Stimulated activated naive B cell treated with anti-CD40 and anti-IgM and Interleukin-4, amounts not matched to agents 10 μg/mL and 1 μg/mL and 100 μg/mL, for 72 hours (primary cell): ENCODE results near the gene KIF14.
"Not testable (repeated sequence)": the region's sequence is repeated elsewhere in the genome, so short reads cannot be mapped to it uniquely, and the experiment has no call there.

Source experiments
- ATAC-seq, 2 donors: fragments of 150-1000 bp; cut with Tn5 transposase; replicated peaks; 2 replicates each; pipeline ENCODE4 v1.10.0; 2021; ENCODE audit warnings: moderate library complexity in 1 of 2
- DNase-seq: peaks from one replicate; pipeline ENCODE4 v3.0.0; 2021
- H3K27ac Mint-ChIP-seq: one replicate; pipeline ENCODE4 v1.8.0; 2022; ENCODE audit warnings: mild to moderate bottlenecking, mixed read lengths
- H3K27me3 Mint-ChIP-seq, 2 donors: one replicate each; pipeline ENCODE4 v1.8.0; 2022; ENCODE audit warnings: mixed read lengths in 2 of 2
- H3K36me3 Mint-ChIP-seq, 2 donors: one replicate each; pipeline ENCODE4 v1.8.0; 2022; ENCODE audit warnings: mixed read lengths in 2 of 2, mild to moderate bottlenecking in 1 of 2
- H3K4me1 Mint-ChIP-seq, 2 donors: one replicate each; pipeline ENCODE4 v1.8.0; 2022; ENCODE audit warnings: mixed read lengths in 2 of 2, mild to moderate bottlenecking in 1 of 2
- H3K4me3 Mint-ChIP-seq, 2 donors: one replicate each; pipeline ENCODE4 v1.8.0; 2022; ENCODE audit warnings: mild to moderate bottlenecking in 2 of 2, mixed read lengths in 2 of 2, moderate library complexity in 1 of 2
- H3K9me3 Mint-ChIP-seq, 2 donors: one replicate each; pipeline ENCODE4 v1.8.0; 2022; ENCODE audit warnings: mixed read lengths in 2 of 2, mild to moderate bottlenecking in 1 of 2

KIF14 gene

DNA sequence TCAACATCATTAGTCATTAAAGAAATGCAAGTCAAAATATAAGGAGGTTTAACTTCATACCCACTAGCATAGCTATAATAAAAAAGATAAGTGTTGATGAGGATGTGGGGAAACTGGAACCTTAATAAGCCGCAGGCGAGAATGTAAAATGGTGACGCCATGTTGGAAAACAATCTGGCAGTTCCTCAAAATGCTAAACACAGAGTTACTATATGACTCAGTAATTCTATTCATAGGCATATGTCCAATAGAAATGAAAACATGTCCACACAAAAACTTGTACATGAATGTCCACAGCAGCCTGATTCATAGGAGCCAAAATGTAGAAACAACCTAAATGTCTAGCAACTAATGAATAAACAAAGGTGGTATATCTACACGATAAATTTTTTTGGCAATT lies 26.0 kb upstream of the KIF14 start:
- Mint-ChIP-seq H3K27me3 (no peaks in the 10 kb centered on the region), H3K9me3 (no peaks in the 10 kb centered on the region), H3K4me1 (peaks cover 0 to 2% of the 10 kb centered on the region in 2 donors), H3K27ac (no peak overlapping the region), H3K4me3 (no peak overlapping the region), H3K36me3 (peaks cover 11 to 23% of the 10 kb centered on the region in 2 donors)
- ATAC-seq (no peak), DNase-seq (no peak)

DNA sequence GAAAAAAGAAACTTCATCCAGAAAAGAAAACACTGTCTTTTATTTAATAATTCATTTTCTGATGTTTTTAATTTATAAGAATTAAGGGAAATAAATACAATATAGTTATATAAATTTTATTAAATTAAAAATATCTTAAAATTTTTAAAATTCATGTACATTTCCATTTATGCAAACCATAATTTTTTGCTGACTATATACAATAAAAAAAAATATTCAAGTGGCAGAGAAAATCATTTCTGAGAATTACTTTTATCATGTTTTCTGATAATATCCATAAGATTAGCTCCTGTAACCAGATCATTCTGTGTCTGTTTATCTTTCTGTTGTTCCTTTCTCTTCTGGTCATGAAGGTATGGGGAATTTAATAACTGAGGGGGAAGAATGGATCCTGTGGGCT lies 23.5 kb upstream of the KIF14 start:
- H3K4me3 Mint-ChIP-seq, result no peak overlapping the region
- H3K9me3 Mint-ChIP-seq, result no peaks in the 10 kb centered on the region
- no peak overlapping the region for H3K27ac Mint-ChIP-seq
- H3K27me3 Mint-ChIP-seq, result no peaks in the 10 kb centered on the region
- H3K4me1 Mint-ChIP-seq, result peaks cover 6 to 10% of the 10 kb centered on the region in 2 donors
- ATAC-seq, result no peak
- DNase-seq, result no peak
- peaks cover 11 to 19% of the 10 kb centered on the region in 2 donors for H3K36me3 Mint-ChIP-seq

DNA sequence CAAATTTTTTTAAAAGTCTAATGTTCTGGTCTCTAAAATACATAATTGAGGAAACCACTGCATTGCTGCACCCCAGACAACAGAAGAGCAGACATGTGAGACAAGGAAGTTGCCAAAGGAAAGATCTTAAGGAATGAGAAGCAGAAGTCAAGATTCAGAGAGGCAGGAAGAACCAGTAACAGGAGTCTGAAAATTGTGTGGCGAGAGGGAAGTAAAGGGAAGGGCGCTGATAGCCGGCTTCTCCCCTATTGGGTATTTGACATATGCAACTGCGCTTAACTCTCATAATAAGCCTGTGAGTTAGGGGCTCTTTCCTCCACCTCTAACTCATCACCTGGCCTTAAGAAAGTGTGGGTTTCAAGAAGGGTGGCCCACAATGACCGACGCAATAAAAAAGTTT lies 21.9 kb upstream of the KIF14 start:
- DNase-seq (no peak), ATAC-seq (no peak)
- no peaks in the 10 kb centered on the region for H3K9me3 Mint-ChIP-seq
- H3K4me1 Mint-ChIP-seq, result peaks cover 6 to 10% of the 10 kb centered on the region in 2 donors
- H3K36me3 Mint-ChIP-seq, result peaks cover 11 to 24% of the 10 kb centered on the region in 2 donors
- no peak overlapping the region for H3K27ac Mint-ChIP-seq
- H3K27me3 Mint-ChIP-seq, result no peaks in the 10 kb centered on the region
- H3K4me3 Mint-ChIP-seq, result no peak overlapping the region

DNA sequence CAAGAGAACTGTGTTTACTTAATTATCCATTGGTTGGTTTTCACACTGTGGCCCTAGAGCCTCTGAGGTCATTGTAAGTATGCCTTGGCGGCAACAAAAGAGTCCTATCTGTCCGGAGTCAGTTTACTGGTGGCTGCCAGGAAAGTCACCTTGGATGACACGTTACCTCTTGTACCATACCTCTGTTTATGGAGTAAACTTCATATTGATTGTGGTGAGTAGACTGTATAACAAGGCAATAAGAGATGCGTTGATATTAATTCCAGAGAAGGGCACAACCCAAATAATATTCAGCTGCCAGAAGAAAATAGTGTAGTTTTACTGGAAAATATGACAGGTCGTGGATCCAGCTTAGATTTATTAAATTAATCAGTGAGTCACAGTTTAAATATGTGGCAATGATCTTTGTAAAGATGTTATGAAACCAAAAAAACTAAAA lies 20.4 kb upstream of the KIF14 start:
- H3K4me3 Mint-ChIP-seq, result no peak overlapping the region
- H3K4me1 Mint-ChIP-seq, result peaks cover 4 to 10% of the 10 kb centered on the region in 2 donors
- ATAC-seq, result no peak
- no peak overlapping the region for H3K27ac Mint-ChIP-seq
- no peaks in the 10 kb centered on the region for H3K27me3 Mint-ChIP-seq
- H3K9me3 Mint-ChIP-seq, result no peaks in the 10 kb centered on the region
- no peak for DNase-seq
- H3K36me3 Mint-ChIP-seq, result peaks cover 3 to 11% of the 10 kb centered on the region in 2 donors

DNA sequence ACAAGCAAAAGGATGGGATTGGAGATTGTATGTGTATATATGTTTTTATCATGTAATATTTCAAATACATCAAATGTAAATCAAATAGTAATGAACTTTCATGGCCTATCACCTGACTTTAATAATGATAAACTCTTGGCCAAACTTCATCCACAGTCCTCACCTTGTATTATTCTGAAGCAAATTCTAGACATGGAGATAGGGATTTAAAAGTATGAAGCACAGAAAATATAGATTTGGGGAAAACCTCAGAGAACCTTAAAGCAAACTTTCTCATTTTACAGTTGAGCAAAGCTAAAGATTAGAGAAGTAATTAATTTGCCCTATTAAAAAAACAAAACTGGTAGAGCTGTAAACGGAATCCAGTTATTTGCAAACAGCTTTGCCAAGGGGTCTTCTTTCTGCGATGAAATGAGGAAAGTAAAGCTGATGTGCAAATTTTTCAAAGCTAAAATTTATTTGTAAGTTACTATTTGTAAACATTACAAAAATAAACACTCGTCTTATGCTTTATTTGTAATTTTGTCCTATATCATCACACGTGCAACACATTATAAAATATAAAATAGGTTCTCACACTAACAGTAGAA lies 19.9 kb upstream of the KIF14 start:
- no peaks in the 10 kb centered on the region for H3K9me3 Mint-ChIP-seq
- H3K27me3 Mint-ChIP-seq, result no peaks in the 10 kb centered on the region
- DNase-seq, result no peak
- no peak for ATAC-seq
- H3K36me3 Mint-ChIP-seq, result peaks cover 2 to 10% of the 10 kb centered on the region in 2 donors
- peaks cover 4 to 10% of the 10 kb centered on the region in 2 donors for H3K4me1 Mint-ChIP-seq
- no peak overlapping the region for H3K27ac Mint-ChIP-seq
- H3K4me3 Mint-ChIP-seq, result peak overlapping the region in 1 of 2 donors; percentile 26

DNA sequence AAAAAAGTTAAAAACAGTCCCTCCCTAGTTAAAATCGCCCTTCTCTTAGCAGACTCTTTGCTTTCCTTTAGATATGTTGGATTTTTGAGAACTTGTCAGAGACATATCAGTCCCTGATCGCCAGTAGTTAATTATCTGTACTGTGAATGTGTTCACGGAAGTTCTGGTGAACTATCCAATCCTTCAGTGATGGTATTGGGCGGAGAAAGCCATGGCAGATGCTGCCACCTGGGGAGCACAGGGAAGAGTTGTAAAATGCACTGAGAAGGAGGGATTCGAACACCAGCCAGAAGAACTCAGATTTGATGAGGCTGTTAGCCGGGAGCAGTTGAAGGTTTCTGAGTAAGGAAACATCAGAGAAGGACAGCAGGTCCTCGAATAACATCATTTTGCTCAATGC lies 17.5 kb upstream of the KIF14 start:
- ATAC-seq (no peak), DNase-seq (no peak)
- no peaks in the 10 kb centered on the region for H3K9me3 Mint-ChIP-seq
- H3K4me1 Mint-ChIP-seq, result peaks cover 4 to 10% of the 10 kb centered on the region in 2 donors
- peaks cover 2 to 7% of the 10 kb centered on the region in 2 donors for H3K36me3 Mint-ChIP-seq
- no peak overlapping the region for H3K27ac Mint-ChIP-seq
- no peak overlapping the region for H3K4me3 Mint-ChIP-seq
- H3K27me3 Mint-ChIP-seq, result no peaks in the 10 kb centered on the region

DNA sequence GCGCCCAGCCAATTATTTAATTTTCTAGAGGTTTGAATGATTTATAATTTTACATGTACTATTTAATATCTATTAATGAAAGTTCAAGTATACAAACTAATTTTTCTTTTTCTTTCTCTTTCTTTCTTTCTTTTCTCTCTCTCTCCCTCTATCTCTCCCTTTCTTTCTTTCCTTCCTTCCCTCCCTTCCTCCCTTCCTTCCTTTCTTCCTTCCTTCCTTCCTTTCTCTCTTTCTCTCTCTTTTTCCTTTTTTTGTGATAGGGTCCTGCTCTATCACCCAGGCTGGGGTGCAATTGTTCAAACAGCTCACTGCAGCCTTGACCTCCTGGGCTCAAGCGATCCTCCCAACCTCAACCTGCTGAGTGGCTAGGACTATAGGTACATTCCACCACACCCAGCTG lies 16.1 kb upstream of the KIF14 start:
- Mint-ChIP-seq H3K4me3 (no peak overlapping the region), H3K27ac (no peak overlapping the region), H3K4me1 (peaks cover 4 to 10% of the 10 kb centered on the region in 2 donors), H3K9me3 (no peaks in the 10 kb centered on the region), H3K36me3 (peaks cover 2 to 7% of the 10 kb centered on the region in 2 donors), H3K27me3 (no peaks in the 10 kb centered on the region)
- DNase-seq (no peak), ATAC-seq (no peak)

DNA sequence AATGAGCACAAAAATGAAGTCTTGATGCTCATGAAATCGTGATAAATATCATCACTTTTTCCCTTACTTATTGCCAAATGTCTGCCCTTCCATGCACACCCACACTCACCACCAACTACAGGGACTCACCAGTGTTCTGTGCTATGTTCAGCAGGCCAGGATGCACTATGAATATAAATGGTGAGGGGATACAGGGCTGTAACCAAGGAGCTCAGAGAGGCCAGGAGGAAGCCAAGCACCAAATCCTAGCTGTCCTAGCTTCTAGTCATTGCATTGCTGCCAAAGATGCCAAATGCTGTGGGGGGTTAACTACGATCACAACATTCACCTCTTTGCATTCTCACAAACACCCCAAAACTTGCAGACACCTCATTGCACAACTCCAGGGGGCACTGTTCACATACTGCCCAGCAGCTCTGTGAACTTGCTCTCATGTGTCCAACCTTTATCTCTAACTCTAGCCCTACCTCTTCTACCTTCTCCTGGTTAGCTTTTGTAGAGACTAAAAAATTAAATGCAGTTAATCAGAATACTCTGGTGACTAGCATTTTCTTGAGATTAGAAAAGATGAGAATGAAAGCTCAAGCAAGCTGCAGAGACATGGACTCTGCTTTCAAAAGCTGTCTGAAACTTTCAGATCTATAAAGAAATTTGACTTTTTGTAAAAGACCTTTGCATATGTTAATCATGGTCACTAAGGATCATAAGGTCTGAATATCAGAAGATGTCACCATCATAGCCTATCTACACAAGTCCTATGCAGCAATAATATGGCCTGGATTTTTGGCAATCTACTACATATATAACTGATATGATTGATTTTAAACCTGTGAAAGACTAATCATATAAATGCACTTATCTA lies 13.9 kb upstream of the KIF14 start:
- Mint-ChIP-seq H3K4me3 (no peak overlapping the region), H3K4me1 (peaks cover 1 to 2% of the 10 kb centered on the region in 2 donors), H3K36me3 (peaks cover 2 to 7% of the 10 kb centered on the region in 2 donors), H3K27ac (no peak overlapping the region), H3K27me3 (peaks cover 0 to 2% of the 10 kb centered on the region in 2 donors), H3K9me3 (no peaks in the 10 kb centered on the region)
- DNase-seq, result no peak
- ATAC-seq, result no peak

DNA sequence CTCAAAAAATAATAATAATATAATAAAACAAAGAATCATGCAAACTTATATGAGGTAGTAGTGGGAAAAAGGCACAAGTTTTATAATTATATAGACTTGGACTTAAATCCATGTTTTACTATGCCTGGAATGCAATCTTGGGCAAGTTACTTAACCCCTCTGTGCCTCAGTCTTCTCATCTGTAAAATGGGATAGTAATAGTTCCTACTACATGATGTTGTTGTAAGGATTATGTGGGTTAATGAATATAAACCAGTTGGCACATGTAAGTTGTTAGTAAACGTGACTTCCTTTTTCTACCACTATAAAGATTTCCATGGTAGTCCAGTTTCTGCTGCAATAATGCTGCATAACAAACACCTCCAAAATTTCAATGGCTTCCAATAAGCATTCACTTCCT lies 10.8 kb upstream of the KIF14 start:
- Mint-ChIP-seq H3K36me3 (no peaks in the 10 kb centered on the region), H3K4me1 (peaks cover 21 to 22% of the 10 kb centered on the region in 2 donors), H3K27me3 (peaks cover 0 to 4% of the 10 kb centered on the region in 2 donors), H3K9me3 (no peaks in the 10 kb centered on the region), H3K27ac (no peak overlapping the region), H3K4me3 (no peak overlapping the region)
- no peak for DNase-seq
- ATAC-seq, result no peak

DNA sequence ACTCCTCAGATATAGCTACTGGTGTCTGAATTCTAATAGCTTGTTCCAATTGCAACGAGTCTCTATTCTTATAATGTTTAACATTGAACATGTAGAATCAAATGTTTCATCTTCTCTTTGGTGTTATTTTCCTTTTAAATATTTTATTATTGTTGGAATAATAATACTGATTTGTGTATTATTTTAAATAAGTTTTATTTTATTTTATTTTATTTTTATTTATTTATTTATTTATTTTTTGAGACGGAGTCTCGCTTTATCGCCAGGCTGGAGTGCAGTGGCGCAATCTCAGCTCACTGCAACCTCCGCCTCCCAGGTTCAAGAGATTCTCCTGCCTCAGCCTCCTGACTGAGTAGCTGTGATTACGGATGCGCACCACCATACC lies 10.0 kb upstream of the KIF14 start:
- not testable (repeated sequence) for H3K4me3 Mint-ChIP-seq, H3K27ac Mint-ChIP-seq, ATAC-seq, DNase-seq, H3K36me3 Mint-ChIP-seq, H3K27me3 Mint-ChIP-seq, H3K9me3 Mint-ChIP-seq
- H3K4me1 Mint-ChIP-seq, result peaks cover 21 to 22% of the 10 kb centered on the region in 2 donors

DNA sequence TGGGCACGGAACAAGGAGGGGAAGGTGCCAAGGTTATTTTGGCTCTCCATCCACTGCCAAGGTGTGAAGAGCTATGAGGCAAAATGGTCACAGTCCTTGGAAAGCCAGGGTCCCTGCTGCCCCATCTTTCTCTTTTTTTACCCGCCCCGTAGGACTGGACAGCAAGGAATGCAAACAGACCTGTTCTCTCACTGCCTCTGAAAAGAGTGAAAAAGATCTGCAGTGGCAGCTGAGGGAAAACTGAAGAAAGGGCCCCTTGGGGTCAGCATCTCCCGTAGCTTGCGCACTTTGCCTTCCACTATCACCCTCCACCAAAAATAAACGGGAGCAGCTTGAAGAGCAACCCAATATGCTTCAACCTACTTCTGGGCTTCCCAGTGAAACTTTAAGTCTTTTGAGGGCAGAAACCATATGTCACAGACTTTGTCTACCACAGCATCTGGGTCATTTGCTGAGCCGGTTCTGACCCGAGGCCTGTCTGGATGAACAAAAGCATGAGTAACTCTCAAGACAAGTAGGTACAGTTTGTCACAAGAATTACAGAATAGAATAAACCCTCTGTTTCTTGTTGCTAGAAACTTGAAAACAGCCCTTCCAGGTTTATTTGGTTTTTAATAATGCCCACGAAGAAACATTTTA lies 9.4 kb upstream of the KIF14 start:
- H3K9me3 Mint-ChIP-seq, result no peaks in the 10 kb centered on the region
- peaks cover 0 to 4% of the 10 kb centered on the region in 2 donors for H3K27me3 Mint-ChIP-seq
- no peak overlapping the region for H3K27ac Mint-ChIP-seq
- no peaks in the 10 kb centered on the region for H3K36me3 Mint-ChIP-seq
- H3K4me1 Mint-ChIP-seq, result peaks cover 21 to 22% of the 10 kb centered on the region in 2 donors
- no peak overlapping the region for H3K4me3 Mint-ChIP-seq
- ATAC-seq, result no peak
- DNase-seq, result no peak

DNA sequence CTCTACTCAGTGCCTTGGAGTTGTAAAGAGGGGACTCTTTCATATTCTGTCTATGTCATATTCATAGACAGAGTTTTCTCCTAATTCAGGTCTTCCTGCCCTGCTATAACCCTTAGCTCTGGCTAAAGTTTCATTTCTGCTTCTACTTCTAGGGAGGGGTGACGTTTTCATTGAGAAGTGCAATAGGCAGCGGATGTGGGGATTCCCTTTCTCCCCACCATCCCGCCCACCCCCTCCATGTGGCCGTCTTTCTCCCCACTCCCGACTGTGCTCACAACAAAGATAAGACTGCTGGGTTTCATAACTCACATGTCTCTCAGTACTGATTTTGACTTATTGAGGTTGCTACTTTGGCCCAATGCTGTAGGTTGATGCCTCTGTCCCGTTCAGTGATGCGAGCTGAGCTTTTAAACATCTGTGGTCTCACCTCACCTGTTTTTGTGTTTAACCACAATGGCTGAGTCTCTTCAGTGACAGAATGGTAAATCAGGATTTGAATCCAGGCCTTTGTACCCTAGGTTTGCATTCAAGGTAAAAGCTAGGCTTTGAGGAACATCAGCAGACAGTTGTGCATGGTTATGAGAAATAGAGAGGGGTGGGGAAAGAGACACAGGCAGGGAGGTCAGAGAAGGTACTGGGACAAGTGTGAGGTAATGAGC lies 7.8 kb upstream of the KIF14 start:
- H3K4me1 Mint-ChIP-seq, result peaks cover 21 to 22% of the 10 kb centered on the region in 2 donors
- ATAC-seq (peak; percentile 86 to 88), DNase-seq (peak; percentile 50)
- H3K9me3 Mint-ChIP-seq, result no peaks in the 10 kb centered on the region
- peak overlapping the region; percentile 72 for H3K27ac Mint-ChIP-seq
- peak overlapping the region; percentile 21 to 65 for H3K4me3 Mint-ChIP-seq
- peaks cover 0 to 4% of the 10 kb centered on the region in 2 donors for H3K27me3 Mint-ChIP-seq
- H3K36me3 Mint-ChIP-seq, result no peaks in the 10 kb centered on the region

DNA sequence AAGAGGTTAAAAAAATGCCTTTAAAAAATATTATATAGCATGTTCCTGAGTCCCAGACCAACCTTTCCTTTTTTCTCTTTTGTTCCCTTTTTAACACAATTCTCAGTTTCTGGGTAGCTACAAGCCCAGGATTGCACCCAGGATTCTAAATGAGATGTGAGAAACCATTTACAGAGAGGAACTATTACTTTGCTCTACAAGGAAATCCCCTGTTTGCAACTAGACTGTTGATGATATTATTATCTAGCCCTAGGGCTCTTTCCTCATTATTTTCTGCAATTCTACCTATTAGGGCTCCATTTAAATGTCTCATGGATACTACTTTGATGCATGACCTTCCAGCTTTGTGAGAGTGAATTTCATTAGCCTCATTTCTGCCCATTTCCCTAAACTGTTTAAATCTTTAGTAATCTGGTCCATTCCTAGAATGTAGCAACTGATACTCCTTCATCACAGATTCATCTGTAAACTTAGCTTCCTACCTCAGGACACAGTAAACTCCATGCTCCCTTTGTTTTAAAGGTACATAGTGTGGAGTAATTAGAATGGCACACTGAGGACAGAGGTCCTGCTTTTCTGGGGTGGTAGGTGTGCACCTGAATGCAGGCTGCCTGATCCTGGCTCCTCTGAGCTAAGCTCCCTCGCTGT lies 7.1 kb upstream of the KIF14 start:
- no peak for DNase-seq
- ATAC-seq, result peak; percentile 67 to 69
- Mint-ChIP-seq H3K4me1 (peaks cover 21 to 22% of the 10 kb centered on the region in 2 donors), H3K27ac (peak overlapping the region; percentile 59), H3K36me3 (no peaks in the 10 kb centered on the region), H3K27me3 (peaks cover 0 to 4% of the 10 kb centered on the region in 2 donors), H3K9me3 (no peaks in the 10 kb centered on the region), H3K4me3 (peak overlapping the region; percentile 21 to 65)
